ENCODE results near the gene ERC1.

DNA sequence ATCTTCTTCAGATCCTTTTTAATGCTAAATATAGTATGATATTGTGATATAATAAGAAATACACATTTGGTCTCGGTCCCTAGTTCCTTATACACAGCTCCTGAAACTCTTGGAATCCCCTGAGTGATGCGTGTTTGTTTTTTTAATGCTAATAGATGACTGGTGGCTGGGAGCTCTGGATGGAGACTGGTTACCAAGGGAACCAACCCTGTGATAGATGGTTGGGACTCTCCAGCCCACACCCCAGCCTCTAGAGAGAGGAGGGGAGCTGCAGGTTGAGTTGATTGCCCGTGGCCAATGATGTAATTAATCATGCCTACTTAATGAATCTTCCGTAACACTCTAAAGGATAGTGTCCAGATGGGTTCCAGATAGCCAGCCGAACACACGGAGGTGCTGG is 462.8 kb downstream of the ERC1 start:
- TF ChIP-seq EZH2 (IDR thresholded peaks at IDR 0.05) (no peak), POLR2AphosphoS5 (IDR thresholded peaks at IDR 0.05; ENCODE audit: borderline replicate concordance, low read depth, low read length) (no peak), FOXP2 (optimal IDR thresholded peaks at IDR 0.05; ENCODE audit: control extremely low read depth, extremely low read length, insufficient read depth) (no peak)
